ENCODE measurements around the gene CAMK2D.

- no peak for TF ChIP-seq POLR2A (IDR thresholded peaks at IDR 0.05)
- TF ChIP-seq, protein P1, sequence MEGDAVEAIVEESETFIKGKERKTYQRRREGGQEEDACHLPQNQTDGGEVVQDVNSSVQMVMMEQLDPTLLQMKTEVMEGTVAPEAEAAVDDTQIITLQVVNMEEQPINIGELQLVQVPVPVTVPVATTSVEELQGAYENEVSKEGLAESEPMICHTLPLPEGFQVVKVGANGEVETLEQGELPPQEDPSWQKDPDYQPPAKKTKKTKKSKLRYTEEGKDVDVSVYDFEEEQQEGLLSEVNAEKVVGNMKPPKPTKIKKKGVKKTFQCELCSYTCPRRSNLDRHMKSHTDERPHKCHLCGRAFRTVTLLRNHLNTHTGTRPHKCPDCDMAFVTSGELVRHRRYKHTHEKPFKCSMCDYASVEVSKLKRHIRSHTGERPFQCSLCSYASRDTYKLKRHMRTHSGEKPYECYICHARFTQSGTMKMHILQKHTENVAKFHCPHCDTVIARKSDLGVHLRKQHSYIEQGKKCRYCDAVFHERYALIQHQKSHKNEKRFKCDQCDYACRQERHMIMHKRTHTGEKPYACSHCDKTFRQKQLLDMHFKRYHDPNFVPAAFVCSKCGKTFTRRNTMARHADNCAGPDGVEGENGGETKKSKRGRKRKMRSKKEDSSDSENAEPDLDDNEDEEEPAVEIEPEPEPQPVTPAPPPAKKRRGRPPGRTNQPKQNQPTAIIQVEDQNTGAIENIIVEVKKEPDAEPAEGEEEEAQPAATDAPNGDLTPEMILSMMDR (IDR thresholded peaks at IDR 0.05), result no peak
Observed at GRCh38 chr4:113697429-113697828, 64.1 kb downstream of the CAMK2D start.
